ENCODE data around the gene C13orf46.
"Not testable (repeated sequence)": the region's sequence is repeated elsewhere in the genome, so short reads cannot be mapped to it uniquely, and the experiment has no call there.

C13orf46 gene

GRCh38 chr13:113991676-113992179, 17.9 kb upstream of the C13orf46 start:
- no peak for DNase-seq

DNA sequence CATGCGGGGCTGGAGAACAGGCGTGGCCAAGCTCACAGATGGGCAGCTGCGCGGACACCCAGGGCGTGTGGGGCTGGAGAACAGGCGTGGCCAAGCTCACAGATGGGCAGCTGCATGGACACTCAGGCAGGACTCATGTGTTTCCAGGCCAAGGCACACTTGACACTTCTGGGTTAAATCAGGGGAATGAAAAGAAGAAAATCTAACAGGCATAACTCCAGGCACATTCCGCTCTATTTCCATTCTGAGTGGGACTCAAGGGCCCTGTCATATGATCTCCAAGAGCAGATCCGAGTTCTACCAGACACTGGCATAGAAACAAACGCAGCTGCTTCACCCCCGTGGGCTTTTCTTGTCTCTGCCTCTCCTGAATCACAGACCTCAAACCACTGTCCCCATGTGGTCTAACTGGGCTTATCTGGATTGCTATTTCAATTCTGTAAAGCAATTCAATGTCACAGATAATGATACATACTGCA, 17.4 kb upstream of the C13orf46 start:
- DNase-seq: no peak

DNA sequence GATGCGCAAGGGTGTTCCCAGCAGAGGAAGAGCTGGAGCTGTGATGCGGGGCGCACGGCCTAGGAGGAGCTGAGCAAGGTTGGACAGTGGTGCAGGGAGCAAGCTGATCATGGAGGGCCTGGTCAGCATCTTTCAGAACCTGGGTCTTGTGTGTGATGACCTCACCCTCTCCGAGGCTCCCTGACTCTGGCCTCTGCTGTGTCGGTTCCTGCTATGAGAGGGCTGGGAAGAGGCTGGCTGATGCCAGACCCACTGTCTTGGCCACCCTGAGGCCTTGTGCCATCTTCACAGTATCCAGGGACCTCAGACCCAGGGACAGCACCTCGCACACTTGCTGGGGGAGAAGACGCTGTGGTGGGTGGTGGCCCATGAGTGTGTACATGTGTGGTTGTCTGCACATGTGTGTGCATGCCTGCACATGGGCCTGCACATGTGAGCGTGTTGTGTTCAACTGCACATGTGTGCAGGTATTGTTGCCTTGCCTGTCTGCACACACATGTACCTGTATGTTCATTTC, 16.5 kb upstream of the C13orf46 start:
- DNase-seq: no peak

DNA sequence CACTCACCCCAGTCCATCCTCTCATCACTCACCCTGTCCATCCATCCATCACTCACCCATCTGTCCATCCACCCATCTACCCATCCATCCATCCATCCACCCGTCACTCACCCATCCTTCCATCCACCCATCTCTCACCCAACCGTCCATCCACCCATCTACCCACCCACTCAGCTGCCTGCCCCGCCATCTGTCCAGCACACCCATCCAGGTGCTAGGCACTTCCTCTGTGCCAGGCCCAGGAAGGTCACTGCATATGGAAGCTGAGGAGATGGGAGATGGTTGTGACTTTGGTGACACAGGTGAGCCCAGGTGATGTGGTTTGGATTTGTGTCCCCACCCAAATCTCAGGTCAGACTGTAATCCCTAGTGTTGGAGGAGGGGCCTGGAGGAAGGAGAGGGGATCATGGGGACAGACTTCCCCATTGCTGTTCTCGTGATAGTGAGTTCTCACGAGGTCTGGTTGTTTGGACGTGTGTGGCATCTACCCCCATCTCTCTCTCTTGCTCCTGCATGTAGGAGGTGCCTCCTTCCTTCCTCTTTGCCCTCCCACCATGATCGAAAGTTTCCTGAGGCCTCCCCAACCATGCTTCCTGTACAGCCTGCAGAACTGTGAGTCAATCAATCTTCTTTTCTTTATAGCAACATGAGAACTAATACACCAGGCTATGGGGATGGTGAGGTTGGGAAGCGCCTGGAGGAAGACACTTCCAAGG, 15.9 kb upstream of the C13orf46 start:
- DNase-seq: no peak

DNA sequence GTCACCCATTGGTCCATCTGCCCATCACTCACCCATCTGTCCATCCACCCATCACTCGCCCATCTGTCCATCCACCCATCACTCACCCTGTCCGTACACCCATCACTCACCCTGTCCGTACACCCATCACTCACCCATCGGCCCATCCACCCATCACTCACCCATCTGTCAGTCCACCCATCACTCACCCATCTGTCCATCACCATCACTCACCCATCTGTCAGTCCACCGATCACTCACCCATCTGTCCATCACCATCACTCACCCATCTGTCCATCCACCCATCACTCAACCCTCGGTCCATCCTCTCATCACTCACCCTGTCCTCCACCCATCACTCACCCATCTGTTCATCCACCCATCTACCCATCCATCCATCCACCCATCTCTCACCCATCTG, 15.0 kb upstream of the C13orf46 start:
- not testable (repeated sequence) for DNase-seq

DNA sequence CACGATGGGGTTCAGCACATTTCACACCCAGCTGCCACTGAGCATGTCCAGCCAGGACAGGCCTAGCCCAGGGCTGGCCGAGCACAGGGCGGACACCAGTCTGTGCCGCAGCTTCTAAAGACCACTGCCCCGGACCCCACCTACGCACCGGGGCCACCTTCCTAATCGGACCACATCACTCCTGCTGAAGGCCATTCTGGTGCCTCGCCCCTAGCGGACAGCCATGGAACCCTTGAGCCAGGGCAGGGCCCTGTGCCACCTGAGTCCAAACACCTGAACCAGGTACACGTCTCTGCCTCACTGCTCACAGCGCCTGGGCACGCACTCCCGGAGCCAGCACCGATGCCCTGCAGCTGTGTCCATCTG, 8.4 kb upstream of the C13orf46 start:
- no peak for DNase-seq

GRCh38 chr13:113981611-113982295, 7.9 kb upstream of the C13orf46 start:
- DNase-seq: no peak

DNA sequence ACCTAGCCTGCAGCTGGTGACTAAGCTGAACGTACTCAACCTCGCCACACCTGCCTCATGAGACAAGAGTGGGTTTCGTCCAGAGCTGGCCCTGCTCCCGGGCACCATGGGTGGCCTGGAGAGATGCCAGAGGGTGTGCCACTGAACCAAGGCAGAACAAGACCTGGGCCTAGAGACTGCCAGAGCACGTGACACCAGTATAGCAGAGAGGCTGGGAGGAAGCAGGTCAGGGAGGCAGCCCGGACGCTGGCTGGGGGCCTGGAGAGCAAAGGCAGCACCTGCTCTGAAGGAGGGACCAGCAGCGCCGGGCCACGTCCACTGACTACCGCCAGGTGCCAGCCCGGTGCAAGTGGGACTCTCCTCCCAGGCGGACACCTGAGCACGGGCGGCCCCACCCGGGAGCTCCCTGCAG, 7.3 kb upstream of the C13orf46 start:
- no peak for DNase-seq

DNA sequence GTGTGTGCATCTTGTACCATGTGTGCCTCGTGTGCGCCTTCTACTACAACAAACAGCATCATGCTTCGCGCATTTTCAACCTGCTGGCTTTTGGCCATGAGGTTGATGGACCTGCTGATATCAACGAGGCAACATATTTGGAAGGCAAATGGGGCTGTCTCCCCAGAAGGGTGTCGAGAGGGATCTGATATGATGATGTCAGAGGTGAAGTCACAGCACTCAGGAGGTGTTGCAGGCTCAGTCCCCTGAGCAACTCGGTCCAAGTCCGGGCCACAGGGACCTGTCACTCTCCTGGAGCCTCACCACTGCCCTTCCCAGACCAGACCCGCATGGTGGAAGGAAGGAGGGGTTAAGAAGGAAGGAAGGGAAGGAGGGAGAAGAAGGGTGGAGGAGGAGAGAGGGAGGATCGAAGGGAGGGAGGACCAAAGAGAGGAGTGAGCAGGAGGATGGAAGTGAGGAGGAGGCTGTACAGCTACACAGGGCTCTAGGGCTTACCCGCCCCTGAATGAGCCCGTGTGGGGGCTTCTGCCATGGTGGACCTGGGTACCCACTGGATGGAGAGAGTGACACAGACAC, 6.7 kb upstream of the C13orf46 start:
- no peak for DNase-seq

DNA sequence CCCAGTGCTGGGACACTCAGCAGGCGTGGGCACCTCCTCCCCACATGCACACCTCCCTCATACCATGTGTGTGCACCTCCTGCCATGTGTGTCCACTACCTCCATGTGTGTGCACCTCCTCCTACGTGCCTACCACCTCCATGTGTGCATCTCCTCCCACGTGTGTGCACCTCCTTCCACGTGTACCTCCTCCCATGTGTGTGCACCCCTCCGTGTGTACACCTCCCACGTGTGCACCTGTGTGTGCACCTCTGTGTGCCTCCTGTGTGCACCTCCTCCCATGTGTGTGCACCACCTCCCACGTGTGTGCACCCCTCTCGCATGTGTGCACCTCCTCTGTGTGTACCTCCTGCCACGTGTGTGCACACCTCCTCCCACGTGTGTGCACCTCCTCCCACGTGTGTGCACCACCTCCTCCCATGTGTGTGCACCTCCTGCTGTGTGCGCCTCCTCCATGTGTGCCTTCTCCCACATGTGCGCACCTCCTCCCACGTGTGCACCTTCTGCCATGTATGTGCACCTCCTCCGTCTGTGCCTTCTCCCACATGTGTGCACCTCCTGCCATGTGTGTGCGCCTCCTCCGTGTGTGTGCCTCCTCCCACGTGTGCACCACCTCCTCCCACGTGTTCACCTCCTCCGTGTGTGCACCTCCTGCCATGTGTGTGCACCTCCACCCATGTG, 6.1 kb upstream of the C13orf46 start:
- DNase-seq: no peak

- no peak for DNase-seq
Observed at GRCh38 chr13:113978741-113979481, 5.0 kb upstream of the C13orf46 start.

DNA sequence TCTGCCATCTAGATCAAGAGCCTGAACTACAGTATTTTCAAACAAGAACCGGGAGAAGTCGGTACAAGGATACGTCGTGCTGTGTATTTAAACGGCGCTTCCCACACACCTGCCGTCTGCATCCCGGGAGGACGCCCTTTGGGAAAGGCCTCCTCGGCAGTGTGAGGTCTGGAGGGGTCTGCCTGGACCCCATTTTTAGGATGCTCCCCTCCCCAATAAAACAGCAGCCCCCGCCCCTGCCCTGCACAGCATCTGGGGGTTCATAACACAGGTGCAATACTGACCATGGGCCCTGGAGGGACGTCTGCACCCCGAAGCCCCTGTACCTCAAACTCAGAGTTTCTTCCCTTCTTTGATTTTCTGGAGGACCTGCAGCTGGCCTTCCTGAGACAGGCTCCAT, 4.1 kb upstream of the C13orf46 start:
- DNase-seq: no peak

GRCh38 chr13:113976711-113977684, 3.1 kb upstream of the C13orf46 start:
- DNase-seq: no peak

- no peak for DNase-seq
Observed at GRCh38 chr13:113975416-113975815, 1.5 kb upstream of the C13orf46 start.

- no peak for DNase-seq
Observed at GRCh38 chr13:113974304-113975281, 717 bp upstream of the C13orf46 start.

DNA sequence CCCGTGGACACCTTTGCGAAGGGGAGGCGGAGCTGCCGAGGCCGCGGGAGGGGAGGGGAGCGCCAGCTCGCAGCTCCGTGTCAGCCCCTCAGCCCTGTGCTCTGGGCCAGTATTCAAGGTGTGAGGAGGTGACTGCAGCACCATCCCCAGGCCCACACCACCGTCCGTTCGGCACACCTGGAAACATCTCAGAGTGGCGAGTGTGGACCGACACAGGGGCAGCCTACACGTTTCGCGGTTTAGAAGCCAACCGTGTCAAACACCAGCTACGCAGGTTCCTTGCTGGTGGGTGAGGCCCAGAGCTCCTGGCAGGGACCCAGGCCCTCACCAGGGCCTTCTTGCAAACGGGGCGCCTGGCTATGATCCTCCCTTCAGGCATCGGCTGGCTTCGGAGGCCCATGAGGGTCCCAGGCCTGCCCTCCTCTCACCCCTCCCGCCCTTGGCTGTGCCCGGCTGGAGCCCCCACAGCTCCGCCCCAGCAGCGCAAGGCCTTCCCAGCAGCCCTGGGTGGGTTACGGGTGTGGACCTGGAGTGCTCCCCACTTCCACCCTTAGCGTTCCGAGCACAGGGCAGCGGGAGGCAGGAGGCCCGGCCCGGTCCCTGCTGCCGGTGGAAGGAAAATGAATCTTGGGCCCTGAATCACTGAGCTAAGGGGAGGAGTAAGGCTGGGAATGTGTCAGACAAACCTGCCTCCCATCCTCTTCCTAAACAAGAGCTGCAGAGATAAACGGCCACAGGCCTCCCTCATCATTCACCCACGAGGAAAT, 1.2 kb downstream of the C13orf46 start:
- no peak for DNase-seq

DNA sequence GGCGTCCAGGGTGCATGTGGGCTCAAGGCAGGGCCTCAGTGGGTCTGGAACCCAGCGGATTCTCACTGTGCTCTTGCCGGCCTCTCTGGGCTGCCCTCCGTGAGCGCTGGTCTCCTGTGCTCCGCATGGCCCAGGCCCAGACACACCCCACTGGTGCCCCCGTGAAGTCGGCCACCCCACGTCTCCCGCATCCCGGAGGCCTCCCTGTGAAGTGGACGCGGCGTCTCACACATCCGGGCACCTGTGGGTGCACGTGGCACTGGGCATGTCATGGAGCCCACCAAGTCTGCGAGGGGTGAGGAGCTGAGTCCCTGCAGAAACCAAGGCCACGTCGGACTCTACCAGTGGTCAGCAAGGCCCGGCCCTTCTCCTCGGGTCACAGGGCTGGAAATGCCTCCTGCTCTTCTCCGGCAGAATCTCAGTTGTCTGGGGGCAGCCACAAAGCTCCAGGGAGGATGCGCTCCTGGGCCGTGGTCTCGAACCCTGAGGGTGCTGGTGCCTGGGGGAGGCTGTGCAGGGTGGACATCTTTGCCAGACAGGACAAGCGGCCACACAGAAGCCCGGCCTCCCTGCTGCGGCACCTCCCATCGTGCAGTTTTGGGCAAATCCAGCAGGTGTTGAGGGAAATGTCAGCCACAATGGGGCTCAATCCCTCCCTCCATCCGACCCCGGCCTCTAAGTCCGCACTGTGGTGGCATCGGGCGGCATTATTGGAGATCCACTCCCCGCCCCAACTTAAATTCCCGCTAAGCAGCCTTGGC, 2.2 kb downstream of the C13orf46 start:
- no peak for DNase-seq

DNA sequence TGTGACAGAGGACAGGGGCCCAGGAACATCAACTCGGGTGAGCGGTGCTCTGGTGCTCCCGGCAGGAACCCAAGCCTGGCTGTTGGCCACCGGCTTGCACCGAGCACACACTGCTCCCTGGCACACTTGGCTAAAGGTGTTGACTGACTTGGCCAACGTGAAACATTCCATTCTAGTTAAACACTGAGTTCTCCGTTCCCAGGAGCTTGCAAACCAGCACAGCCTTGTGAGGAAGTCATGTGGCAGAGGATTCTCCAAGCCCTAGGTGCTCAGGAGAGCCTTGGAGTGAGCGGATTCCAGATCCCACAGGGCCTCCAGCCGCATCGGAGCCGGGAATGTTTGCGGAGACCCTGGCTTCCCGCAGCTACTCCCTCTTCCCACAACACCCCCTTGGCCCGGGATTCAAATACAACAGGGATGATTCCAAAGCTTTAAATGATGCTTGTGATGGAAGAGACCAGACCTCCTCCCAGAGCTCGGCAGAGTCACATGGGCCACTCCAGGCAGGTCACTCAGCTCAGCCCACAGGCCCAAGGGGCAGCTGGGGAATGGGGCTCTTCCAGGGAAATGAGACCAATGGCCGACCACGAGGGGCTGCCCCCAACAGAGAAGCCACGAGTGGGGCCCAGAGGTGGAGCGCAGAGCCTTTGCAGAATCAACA, 2.9 kb downstream of the C13orf46 start:
- DNase-seq: no peak
